Measurements from ENCODE around the gene MYO7B.

DNA sequence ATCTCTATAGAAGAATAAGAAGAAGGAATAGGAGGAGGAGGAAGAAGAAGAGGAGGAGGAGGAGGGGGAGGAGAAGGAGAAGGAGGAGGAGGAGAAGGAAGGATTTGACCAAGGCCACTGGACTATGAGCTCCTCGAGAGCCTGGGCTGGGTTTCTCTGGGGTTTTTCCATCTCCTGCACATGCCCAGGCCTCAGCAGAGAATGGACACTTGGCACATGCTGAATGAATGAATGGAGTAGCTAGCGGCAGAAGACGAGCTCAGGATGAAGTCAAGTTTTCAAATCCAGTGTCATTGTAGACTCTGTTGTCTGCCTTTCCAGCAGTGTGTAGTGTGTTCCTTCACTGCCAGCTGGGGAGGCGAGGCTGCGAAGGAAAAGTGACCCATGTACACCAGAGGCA is 2.2 kb downstream of the MYO7B start:
- TF ChIP-seq, protein P1, sequence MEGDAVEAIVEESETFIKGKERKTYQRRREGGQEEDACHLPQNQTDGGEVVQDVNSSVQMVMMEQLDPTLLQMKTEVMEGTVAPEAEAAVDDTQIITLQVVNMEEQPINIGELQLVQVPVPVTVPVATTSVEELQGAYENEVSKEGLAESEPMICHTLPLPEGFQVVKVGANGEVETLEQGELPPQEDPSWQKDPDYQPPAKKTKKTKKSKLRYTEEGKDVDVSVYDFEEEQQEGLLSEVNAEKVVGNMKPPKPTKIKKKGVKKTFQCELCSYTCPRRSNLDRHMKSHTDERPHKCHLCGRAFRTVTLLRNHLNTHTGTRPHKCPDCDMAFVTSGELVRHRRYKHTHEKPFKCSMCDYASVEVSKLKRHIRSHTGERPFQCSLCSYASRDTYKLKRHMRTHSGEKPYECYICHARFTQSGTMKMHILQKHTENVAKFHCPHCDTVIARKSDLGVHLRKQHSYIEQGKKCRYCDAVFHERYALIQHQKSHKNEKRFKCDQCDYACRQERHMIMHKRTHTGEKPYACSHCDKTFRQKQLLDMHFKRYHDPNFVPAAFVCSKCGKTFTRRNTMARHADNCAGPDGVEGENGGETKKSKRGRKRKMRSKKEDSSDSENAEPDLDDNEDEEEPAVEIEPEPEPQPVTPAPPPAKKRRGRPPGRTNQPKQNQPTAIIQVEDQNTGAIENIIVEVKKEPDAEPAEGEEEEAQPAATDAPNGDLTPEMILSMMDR (IDR thresholded peaks at IDR 0.05) = no peak
- no peak for TF ChIP-seq POLR2A (IDR thresholded peaks at IDR 0.05)
- no peak for TF ChIP-seq EP300 (IDR thresholded peaks at IDR 0.05)
- no peak for TF ChIP-seq POLR2AphosphoS5 (IDR thresholded peaks at IDR 0.05)

Data from upper lobe of left lung (tissue), 4 donors.